ENCODE results near the gene PLCB2. TPM values are rescaled to one million over a fixed set of nuclear protein-coding genes. Genes with fewer than 3 reads are reported as not detected.

PLCB2 gene
- total RNA-seq, 1 donor from 2014 or later = 8.7 TPM

DNA sequence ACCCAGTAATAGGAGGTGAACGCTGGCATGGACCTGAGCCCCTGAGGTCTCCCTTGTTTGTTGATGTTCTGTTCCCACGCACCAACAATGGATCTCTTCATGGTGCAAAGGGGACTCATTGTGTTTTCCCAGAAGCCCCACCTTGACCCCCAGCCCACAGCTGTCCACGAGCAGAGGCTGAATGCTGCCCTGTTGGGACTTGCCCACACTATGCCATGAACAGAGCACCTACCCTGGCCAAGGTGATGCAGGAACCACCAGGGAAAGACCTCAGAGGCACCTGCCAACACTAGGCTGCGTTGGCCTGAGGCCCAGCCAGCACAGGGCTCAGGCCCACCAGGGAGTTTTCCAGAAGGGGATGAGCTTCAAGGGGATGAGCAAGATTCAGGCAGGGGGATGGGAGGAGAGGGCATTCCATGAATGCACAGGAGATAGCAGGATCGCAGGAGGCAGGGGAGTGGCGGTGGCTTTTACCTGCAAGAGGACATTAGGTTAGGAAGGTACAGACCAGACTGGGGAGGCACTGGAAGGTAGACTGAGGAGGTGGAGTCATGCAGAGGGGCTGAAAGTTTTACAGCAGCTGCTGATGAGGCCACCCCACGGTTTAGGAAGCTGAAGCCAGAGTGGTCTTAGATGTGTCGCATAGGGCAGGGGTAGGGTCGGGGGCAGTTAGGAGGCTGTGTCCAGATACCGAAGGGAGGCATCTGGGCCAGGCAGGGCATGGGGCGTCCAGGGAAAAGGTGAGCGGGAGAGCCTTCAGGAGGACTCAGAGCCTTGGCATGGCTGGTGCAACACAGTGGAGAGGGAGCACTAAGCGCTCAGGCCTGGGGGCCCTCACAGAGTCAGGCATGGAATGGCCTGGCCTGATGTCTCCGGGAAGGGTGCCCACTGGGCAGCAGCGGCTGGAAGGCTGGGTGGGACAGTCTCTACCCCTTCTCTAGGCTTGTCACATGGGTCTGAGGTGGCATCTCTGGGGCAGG is 39.1 kb upstream of the PLCB2 start:
- no peaks in the 10 kb centered on the region for H3K27me3 Mint-ChIP-seq (ENCODE audit: low read depth)
- no peak for DNase-seq (ENCODE audit: low read depth, low spot score)
- no peak overlapping the region for H3K4me3 Mint-ChIP-seq
- TF ChIP-seq, protein P1, sequence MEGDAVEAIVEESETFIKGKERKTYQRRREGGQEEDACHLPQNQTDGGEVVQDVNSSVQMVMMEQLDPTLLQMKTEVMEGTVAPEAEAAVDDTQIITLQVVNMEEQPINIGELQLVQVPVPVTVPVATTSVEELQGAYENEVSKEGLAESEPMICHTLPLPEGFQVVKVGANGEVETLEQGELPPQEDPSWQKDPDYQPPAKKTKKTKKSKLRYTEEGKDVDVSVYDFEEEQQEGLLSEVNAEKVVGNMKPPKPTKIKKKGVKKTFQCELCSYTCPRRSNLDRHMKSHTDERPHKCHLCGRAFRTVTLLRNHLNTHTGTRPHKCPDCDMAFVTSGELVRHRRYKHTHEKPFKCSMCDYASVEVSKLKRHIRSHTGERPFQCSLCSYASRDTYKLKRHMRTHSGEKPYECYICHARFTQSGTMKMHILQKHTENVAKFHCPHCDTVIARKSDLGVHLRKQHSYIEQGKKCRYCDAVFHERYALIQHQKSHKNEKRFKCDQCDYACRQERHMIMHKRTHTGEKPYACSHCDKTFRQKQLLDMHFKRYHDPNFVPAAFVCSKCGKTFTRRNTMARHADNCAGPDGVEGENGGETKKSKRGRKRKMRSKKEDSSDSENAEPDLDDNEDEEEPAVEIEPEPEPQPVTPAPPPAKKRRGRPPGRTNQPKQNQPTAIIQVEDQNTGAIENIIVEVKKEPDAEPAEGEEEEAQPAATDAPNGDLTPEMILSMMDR (conservative IDR thresholded peaks at IDR 0.05) = no peak
- H3K9me3 Mint-ChIP-seq = no peaks in the 10 kb centered on the region
- H3K36me3 Mint-ChIP-seq (ENCODE audit: low read depth) = no peaks in the 10 kb centered on the region
- peaks cover 9% of the 10 kb centered on the region for H3K4me1 Mint-ChIP-seq
- H3K27ac Mint-ChIP-seq (ENCODE audit: unreplicated experiment) = no peak overlapping the region

DNA sequence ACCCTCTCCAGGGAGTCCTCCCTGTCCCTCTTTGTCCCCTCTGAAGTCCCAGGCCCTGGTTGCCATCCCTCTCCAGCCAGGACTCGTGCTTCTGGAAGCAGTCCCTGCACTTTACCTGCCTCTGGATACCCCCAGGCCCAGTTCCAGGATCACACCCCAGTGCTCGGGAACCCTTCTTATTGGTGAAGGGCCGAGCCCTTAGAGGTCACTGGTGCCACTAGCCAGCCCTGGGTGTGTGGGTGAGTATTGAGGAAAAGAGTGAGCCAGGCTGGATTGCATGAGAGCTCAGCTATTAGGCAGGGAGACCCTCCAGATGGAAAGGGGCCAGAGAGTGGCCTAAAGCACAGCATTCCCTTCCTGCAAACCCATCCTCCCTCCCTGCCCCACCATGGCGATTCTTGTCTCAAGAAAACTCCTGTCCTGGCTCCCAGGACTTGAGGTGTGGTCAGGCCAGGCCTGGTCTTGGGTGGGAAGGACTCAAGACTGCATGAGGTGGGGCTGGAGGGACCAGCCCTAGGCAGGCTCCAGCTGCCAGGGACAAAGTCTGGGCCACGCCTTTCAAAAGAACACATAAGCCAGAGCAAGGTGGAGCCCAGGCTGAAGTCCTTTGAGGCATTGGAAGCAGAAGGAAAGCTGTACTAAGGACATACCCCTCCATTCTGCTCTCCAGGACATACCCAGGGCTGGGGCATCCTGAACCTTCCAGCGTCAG is 38.3 kb upstream of the PLCB2 start:
- peaks cover 13% of the 10 kb centered on the region for H3K4me1 Mint-ChIP-seq
- no peaks in the 10 kb centered on the region for H3K36me3 Mint-ChIP-seq (ENCODE audit: low read depth)
- H3K27me3 Mint-ChIP-seq (ENCODE audit: low read depth) = no peaks in the 10 kb centered on the region
- no peak overlapping the region for H3K4me3 Mint-ChIP-seq
- H3K9me3 Mint-ChIP-seq = no peaks in the 10 kb centered on the region
- TF ChIP-seq, protein P1 (conservative IDR thresholded peaks at IDR 0.05) = no peak
- no peak overlapping the region for H3K27ac Mint-ChIP-seq (ENCODE audit: unreplicated experiment)
- DNase-seq (ENCODE audit: low read depth, low spot score) = no peak

DNA sequence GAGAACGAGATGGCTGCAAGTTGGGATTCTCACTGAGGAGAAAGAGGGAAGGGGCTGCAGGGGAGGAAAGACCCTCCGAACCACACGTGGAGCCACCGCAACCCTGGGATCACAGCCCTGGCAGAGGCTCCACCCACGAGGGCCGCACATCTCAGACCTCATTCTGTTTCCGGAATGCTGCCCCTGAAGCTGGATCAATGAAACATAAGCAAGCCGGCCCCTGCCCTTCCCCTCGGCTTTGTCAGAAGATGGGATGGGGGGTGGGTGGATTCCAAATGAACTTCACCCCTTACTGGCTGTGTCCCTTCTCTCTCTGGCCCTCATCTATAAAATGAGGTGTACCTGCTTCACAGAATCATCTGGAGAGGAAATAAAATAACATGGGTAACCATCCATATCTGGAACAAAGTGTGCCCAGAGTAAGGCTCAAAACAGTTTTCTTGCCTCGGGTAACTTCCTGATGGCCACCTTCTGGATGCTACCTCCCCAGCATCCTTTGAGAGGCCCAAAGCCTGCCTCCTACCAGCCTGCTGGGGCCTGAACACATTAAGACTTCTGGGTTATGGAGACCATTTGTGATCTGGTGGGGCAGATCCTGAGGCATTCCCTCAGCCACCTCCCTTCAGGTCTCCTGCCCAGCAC is 37.6 kb upstream of the PLCB2 start:
- H3K27me3 Mint-ChIP-seq (ENCODE audit: low read depth) = no peaks in the 10 kb centered on the region
- no peak overlapping the region for H3K27ac Mint-ChIP-seq (ENCODE audit: unreplicated experiment)
- no peak overlapping the region for H3K4me3 Mint-ChIP-seq
- DNase-seq (ENCODE audit: low read depth, low spot score) = no peak
- H3K9me3 Mint-ChIP-seq = no peaks in the 10 kb centered on the region
- H3K4me1 Mint-ChIP-seq = peaks cover 13% of the 10 kb centered on the region
- TF ChIP-seq, protein P1 (conservative IDR thresholded peaks at IDR 0.05) = no peak
- no peaks in the 10 kb centered on the region for H3K36me3 Mint-ChIP-seq (ENCODE audit: low read depth)

DNA sequence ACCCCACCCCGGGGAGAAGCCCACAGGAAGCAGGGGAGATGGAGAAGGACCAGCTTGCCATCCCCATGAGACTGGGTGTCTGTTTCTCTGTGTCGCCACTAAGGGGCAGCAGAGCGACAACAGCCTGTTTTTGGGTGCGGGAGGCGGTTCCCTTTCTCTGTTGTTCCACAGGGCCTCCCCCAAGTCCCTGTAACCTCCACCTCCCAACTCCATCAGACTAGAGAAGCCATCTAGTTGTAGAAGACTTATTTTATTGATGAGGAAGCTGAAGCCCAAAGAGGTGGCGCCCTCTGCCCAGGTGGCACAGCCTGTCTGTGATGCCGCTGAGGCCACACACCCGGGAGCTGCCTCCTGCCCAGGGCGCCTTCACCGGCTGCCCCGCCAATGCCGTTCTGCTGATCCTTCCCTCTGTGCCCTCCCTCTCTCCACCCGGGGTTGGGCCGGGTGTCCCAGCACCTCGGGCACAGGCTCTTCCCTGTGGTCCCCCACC is 36.9 kb upstream of the PLCB2 start:
- H3K27me3 Mint-ChIP-seq (ENCODE audit: low read depth) = no peaks in the 10 kb centered on the region
- peaks cover 13% of the 10 kb centered on the region for H3K4me1 Mint-ChIP-seq
- H3K9me3 Mint-ChIP-seq = no peaks in the 10 kb centered on the region
- no peak overlapping the region for H3K27ac Mint-ChIP-seq (ENCODE audit: unreplicated experiment)
- no peak overlapping the region for H3K4me3 Mint-ChIP-seq
- DNase-seq (ENCODE audit: low read depth, low spot score) = peak; percentile 57
- TF ChIP-seq, protein P1 (conservative IDR thresholded peaks at IDR 0.05) = peak; percentile 70
- no peaks in the 10 kb centered on the region for H3K36me3 Mint-ChIP-seq (ENCODE audit: low read depth)

DNA sequence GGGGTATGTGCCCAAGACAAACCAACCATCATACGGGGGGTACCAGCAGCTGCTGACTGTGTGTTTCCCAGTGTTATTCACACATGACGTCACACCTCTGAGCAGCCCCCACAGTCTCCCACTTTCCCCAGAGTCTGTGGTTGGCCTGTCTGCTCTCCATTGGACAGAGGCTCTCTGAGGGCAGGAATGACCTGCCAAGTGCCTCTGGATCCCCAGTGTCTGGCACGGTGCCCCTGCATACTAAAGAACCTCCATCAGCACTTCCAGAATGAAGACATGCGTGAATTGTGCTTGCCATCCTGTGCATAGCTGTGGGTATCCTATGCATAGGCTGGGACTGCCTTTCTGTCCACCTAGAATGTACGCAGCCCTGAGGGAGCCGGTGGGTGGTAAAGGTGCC is 36.5 kb upstream of the PLCB2 start:
- H3K9me3 Mint-ChIP-seq = no peaks in the 10 kb centered on the region
- H3K27me3 Mint-ChIP-seq (ENCODE audit: low read depth) = no peaks in the 10 kb centered on the region
- peaks cover 12% of the 10 kb centered on the region for H3K4me1 Mint-ChIP-seq
- DNase-seq (ENCODE audit: low read depth, low spot score) = no peak
- H3K36me3 Mint-ChIP-seq (ENCODE audit: low read depth) = no peaks in the 10 kb centered on the region
- H3K27ac Mint-ChIP-seq (ENCODE audit: unreplicated experiment) = no peak overlapping the region
- no peak overlapping the region for H3K4me3 Mint-ChIP-seq
- TF ChIP-seq, protein P1 (conservative IDR thresholded peaks at IDR 0.05) = no peak
